H1 (cell line): ENCODE results near the gene FBXO45. TPM values are rescaled to one million over a fixed set of nuclear protein-coding genes. Genes with fewer than 3 reads are reported as not detected.

Experiments used
- CTCF ChIA-PET: fragments of 300-600 bp; sonication (Branson Sonifier 250); formaldehyde crosslinking; loops from one replicate; lab custom pipeline; 2021; ENCODE audit not compliant: partially characterized antibody; lab: Charles Lee
- POLR2A ChIA-PET: fragments of 300-600 bp; sonication (Branson Sonifier 250); formaldehyde crosslinking; loops from one replicate; lab custom pipeline; 2021; ENCODE audit warnings: inconsistent platforms; ENCODE audit not compliant: partially characterized antibody; lab: Charles Lee
- DNase-seq, 2 experiments: peaks; one replicate each; pipeline versions ENCODE4 v3.0.0 to v3.0.0-alpha.2; 2010 to 2022; ENCODE audit warnings: low spot score in 2 of 2, low read depth in 1 of 2, mixed read lengths in 1 of 2
- FAIRE-seq: peaks from 2 replicates; lab custom pipeline; 2011; peaks lifted over from hg19 to GRCh38; lab: Jason Lieb, UNC
- H2AFZ ChIP-seq: 2 replicates; pipeline ENCODE4 v1.8.1; 2012; ENCODE audit warnings: low read length, inconsistent platforms
- H2AK5ac ChIP-seq: 2 replicates; pipeline ENCODE4 v1.6.1; 2013; ENCODE audit warnings: low read depth, low read length
- H2BK120ac ChIP-seq: replicated peaks from 2 replicates; pipeline ENCODE3; 2013; ENCODE audit warnings: low read depth, low read length, inconsistent platforms
- H2BK12ac ChIP-seq: 2 replicates; pipeline ENCODE4 v1.6.1; 2013; ENCODE audit warnings: low read depth, low read length
- H2BK15ac ChIP-seq: 2 replicates; pipeline ENCODE4 v1.6.1; 2013; ENCODE audit warnings: low read length
- H2BK20ac ChIP-seq: 2 replicates; pipeline ENCODE4 v1.6.1; 2013; ENCODE audit warnings: low read length
- H2BK5ac ChIP-seq: 2 replicates; pipeline ENCODE4 v1.6.1; 2013; ENCODE audit warnings: low read depth, low read length
- H3K14ac ChIP-seq: 2 replicates; pipeline ENCODE4 v1.6.1; 2013; ENCODE audit warnings: inconsistent platforms; ENCODE audit not compliant: insufficient read length
- H3K18ac ChIP-seq: 2 replicates; pipeline ENCODE4 v1.6.1; 2013; ENCODE audit warnings: low read length; ENCODE audit errors: extremely low read depth
- H3K23ac ChIP-seq: 2 replicates; pipeline ENCODE4 v1.6.1; 2013; ENCODE audit warnings: inconsistent platforms; ENCODE audit not compliant: insufficient read length
- H3K23me2 ChIP-seq: 2 replicates; pipeline ENCODE4 v1.6.1; 2013; ENCODE audit warnings: low read depth, low read length
- H3K27ac ChIP-seq: 2 replicates; pipeline ENCODE4 v1.6.1; 2011; ENCODE audit warnings: low read depth, low read length, inconsistent platforms
- H3K27me3 ChIP-seq, 4 experiments: replicated peaks in 1 of 4; 1 replicate in 1 of 4; 2 replicates in 3 of 4; pipeline versions ENCODE4 v1.6.1 to v1.8.1; 2011 to 2013; ENCODE audit warnings: low read length in 3 of 4, mild to moderate bottlenecking in 3 of 4, inconsistent platforms in 2 of 4, mixed read lengths in 2 of 4, moderate library complexity in 1 of 4; ENCODE audit not compliant: control insufficient read depth in 3 of 4, insufficient read depth in 3 of 4; ENCODE audit errors: extremely low read depth in 1 of 4
- H3K36me3 ChIP-seq, 4 experiments: 2 replicates each; pipeline versions ENCODE4 v1.6.1 to v1.8.1; 2011 to 2013; ENCODE audit warnings: mild to moderate bottlenecking in 4 of 4, low read length in 3 of 4, moderate library complexity in 2 of 4, control low read depth in 1 of 4, inconsistent platforms in 1 of 4; ENCODE audit not compliant: insufficient read depth in 4 of 4, control insufficient read depth in 2 of 4
- H3K4ac ChIP-seq: replicated peaks from 2 replicates; pipeline ENCODE3; 2013; ENCODE audit warnings: low read length, low read depth, mixed read lengths, inconsistent platforms; ENCODE audit not compliant: insufficient read length
- H3K4me1 ChIP-seq, 4 experiments: replicated peaks in 1 of 4; 1 replicate in 1 of 4; 2 replicates in 3 of 4; pipeline versions ENCODE4 v1.6.1 to v1.8.1; 2011 to 2013; ENCODE audit warnings: low read length in 3 of 4, inconsistent platforms in 2 of 4, mixed read lengths in 1 of 4; ENCODE audit not compliant: insufficient read depth in 4 of 4, control insufficient read depth in 3 of 4
- H3K4me2 ChIP-seq, 2 experiments: 2 replicates each; pipeline versions ENCODE4 v1.6.1 to v1.8.1; 2011 to 2013; ENCODE audit warnings: low read depth in 2 of 2, low read length in 2 of 2, control low read depth in 1 of 2, inconsistent platforms in 1 of 2, mild to moderate bottlenecking in 1 of 2; ENCODE audit not compliant: insufficient read depth in 1 of 2
- H3K4me3 ChIP-seq, 4 experiments: fragments of 200-600, 300-600 bp in 1 of 4; sonication (generic), shearing (Covaris generic), sonication (Bioruptor Twin) in 1 of 4; 2 replicates each; pipeline versions ENCODE4 v1.5.1 to v1.8.1; 2011 to 2016; ENCODE audit warnings: low read length in 4 of 4, low read depth in 3 of 4, control low read depth in 2 of 4, inconsistent platforms in 2 of 4, mild to moderate bottlenecking in 2 of 4, mixed read lengths in 1 of 4, moderate library complexity in 1 of 4; ENCODE audit not compliant: insufficient read depth in 2 of 4; ENCODE audit errors: extremely low read depth in 1 of 4
- H3K56ac ChIP-seq: replicated peaks from 2 replicates; pipeline ENCODE3; 2013; ENCODE audit warnings: low read depth, mild to moderate bottlenecking, mixed read lengths, low read length, inconsistent platforms; ENCODE audit not compliant: insufficient read length
- H3K79me1 ChIP-seq: 2 replicates; pipeline ENCODE4 v1.6.1; 2013; ENCODE audit warnings: low read depth, low read length, control low read depth
- H3K79me2 ChIP-seq, 2 experiments: 2 replicates each; pipeline versions ENCODE4 v1.6.1 to v1.8.1; 2012 to 2013; ENCODE audit warnings: low read length in 2 of 2, mild to moderate bottlenecking in 2 of 2, inconsistent platforms in 1 of 2; ENCODE audit not compliant: insufficient read depth in 2 of 2, control insufficient read depth in 1 of 2
- H3K9ac ChIP-seq, 4 experiments: replicated peaks in 1 of 4; 1 replicate in 1 of 4; 2 replicates in 3 of 4; pipeline versions ENCODE4 v1.6.1 to v1.8.1; 2011 to 2013; ENCODE audit warnings: low read depth in 3 of 4, low read length in 3 of 4, control low read depth in 2 of 4, mild to moderate bottlenecking in 2 of 4, moderate library complexity in 2 of 4, inconsistent platforms in 1 of 4; ENCODE audit errors: extremely low read depth in 1 of 4
- H3K9me3 ChIP-seq, 2 experiments: 2 replicates each; pipeline versions ENCODE4 v1.6.1 to v1.8.1; 2012 to 2013; ENCODE audit warnings: mild to moderate bottlenecking in 2 of 2, moderate library complexity in 2 of 2, control low read depth in 1 of 2, inconsistent platforms in 1 of 2, low read depth in 1 of 2, low read length in 1 of 2, mixed read lengths in 1 of 2; ENCODE audit not compliant: insufficient read depth in 2 of 2
- H4K20me1 ChIP-seq, 2 experiments: replicated peaks in 1 of 2; 2 replicates each; pipeline versions ENCODE3 to v1.8.1; 2011 to 2013; ENCODE audit warnings: inconsistent platforms in 2 of 2, low read length in 2 of 2, mild to moderate bottlenecking in 1 of 2; ENCODE audit not compliant: insufficient read depth in 2 of 2, control insufficient read depth in 1 of 2
- H4K5ac ChIP-seq: 2 replicates; pipeline ENCODE4 v1.6.1; 2013; ENCODE audit warnings: low read length, low read depth, mixed read lengths, inconsistent platforms; ENCODE audit not compliant: insufficient read length
- H4K8ac ChIP-seq: 2 replicates; pipeline ENCODE4 v1.8.0; 2013; ENCODE audit warnings: mild to moderate bottlenecking, moderate library complexity, low read length, inconsistent platforms; ENCODE audit not compliant: insufficient read depth; ENCODE audit errors: extremely low read depth
- H4K91ac ChIP-seq: replicated peaks from 2 replicates; pipeline ENCODE3; 2013; ENCODE audit warnings: low read length, mixed read lengths, inconsistent platforms; ENCODE audit not compliant: insufficient read length
- CBX5 ChIP-seq: fragments of 300-800, 300-1000 bp; sonication (generic); IDR thresholded peaks from 2 replicates; pipeline ENCODE4 v1.7.1; 2016; ENCODE audit warnings: antibody characterized with exemption, low read length, low read depth
- EP300 ChIP-seq, 2 experiments: IDR thresholded peaks; 1 replicate in 1 of 2; 2 replicates in 1 of 2; pipeline ENCODE4 v1.6.1; 2011 to 2012; ENCODE audit warnings: low read depth in 2 of 2, low read length in 2 of 2, mild to moderate bottlenecking in 2 of 2, borderline replicate concordance in 1 of 2, inconsistent platforms in 1 of 2, moderate library complexity in 1 of 2
- HDAC2 ChIP-seq, 2 experiments: fragments of 300-600 bp in 1 of 2; sonication (generic) in 1 of 2; IDR thresholded peaks; 2 replicates each; pipeline ENCODE4 v1.6.1; 2011 to 2012; ENCODE audit warnings: low read depth in 2 of 2, low read length in 2 of 2, mild to moderate bottlenecking in 2 of 2, moderate library complexity in 2 of 2, borderline replicate concordance in 1 of 2, inconsistent platforms in 1 of 2
- KDM1A ChIP-seq: fragments of 200-600, 300-600 bp; sonication (generic); IDR thresholded peaks from 2 replicates; pipeline ENCODE4 v1.7.1; 2016; ENCODE audit warnings: mild to moderate bottlenecking, low read length, borderline replicate concordance
- RBBP5 ChIP-seq: IDR thresholded peaks from 2 replicates; pipeline ENCODE4 v1.7.1; 2012; ENCODE audit warnings: low read depth, mild to moderate bottlenecking, inconsistent platforms, low read length, moderate library complexity, borderline replicate concordance
- RNF2 ChIP-seq: fragments of 200-900, 300-1000 bp; sonication (generic); IDR thresholded peaks from 2 replicates; pipeline ENCODE4 v1.7.1; 2016; ENCODE audit warnings: borderline replicate concordance, low read depth, mild to moderate bottlenecking, antibody characterized with exemption, low read length; ENCODE audit not compliant: poor library complexity, severe bottlenecking; ENCODE audit errors: missing control alignments
- SIN3A ChIP-seq, 2 experiments: IDR thresholded peaks in 1 of 2; conservative IDR thresholded peaks in 1 of 2; 2 replicates each; pipeline ENCODE4 v1.6.1; 2011 to 2012; ENCODE audit warnings: low read length in 2 of 2, improper control_type of control experiment in 1 of 2, low read depth in 1 of 2, mild to moderate bottlenecking in 1 of 2
- SUZ12 ChIP-seq: fragments of 200-600 bp; sonication (generic); IDR thresholded peaks from 2 replicates; pipeline ENCODE4 v1.6.1; 2012; ENCODE audit warnings: mild to moderate bottlenecking, inconsistent platforms, low read length, moderate library complexity, mixed read lengths
- TAF1 ChIP-seq: IDR thresholded peaks from 2 replicates; pipeline ENCODE4 v1.6.1; 2011; ENCODE audit warnings: mild to moderate bottlenecking, low read depth, low read length
- USF2 ChIP-seq: IDR thresholded peaks from 2 replicates; pipeline ENCODE4 v1.6.1; 2011; ENCODE audit warnings: low read length, improper control_type of control experiment
- YY1 ChIP-seq: IDR thresholded peaks from 2 replicates; pipeline ENCODE4 v1.6.1; 2011; ENCODE audit warnings: low read depth, mild to moderate bottlenecking, low read length
- WGBS, 2 experiments: shearing (Covaris generic) in 1 of 2; methylation state at CpG; one replicate each; pipeline versions ENCODE4 v1.1.6 to v1.1.7; 2013 to 2015; ENCODE audit warnings: low lambda C conversion rate in 2 of 2, mixed read lengths in 2 of 2, inconsistent platforms in 1 of 2, low coverage in 1 of 2, missing lambda C conversion rate in 1 of 2; ENCODE audit not compliant: insufficient replicate concordance in 2 of 2, insufficient coverage in 1 of 2, insufficient read length in 1 of 2; ENCODE audit errors: extremely low coverage in 1 of 2, missing lambda C conversion rate in 1 of 2; 5-methylcytosine and 5-hydroxymethylcytosine counted together
- polyA plus RNA-seq, 7 experiments: library from polyadenylated mRNA; depleted of rRNA in 3 of 7; stranded (reverse) in 5 of 7; unstranded in 2 of 7; fragments of >200 nt in 5 of 7; fragments of 200-250 nt in 2 of 7; gene quantifications; 1 replicate in 5 of 7; 2 replicates in 1 of 7; 4 replicates in 1 of 7; pipeline versions ENCODE4 v1.2.1 to v1.2.3, GENCODE V29; 2011 to 2013; ENCODE audit warnings: missing spikeins in 2 of 7, mixed read lengths in 2 of 7
- total RNA-seq: library from RNA; stranded (reverse); fragmentation: NEBNext Ultra II Directional; extraction: Animal tissue kit (Norgen Biotek cat#: 25700); gene quantifications from 2 replicates; pipeline ENCODE4 v1.2.1, GENCODE V29; 2021

The FBXO45 gene
- total and polyA plus RNA-seq, 2 of the 8 experiments (the other 6 are each of a cell fraction or from before 2014, with no cell fraction given) = 5.2 to 19.4 TPM

- peaks cover 5 to 17% (median 12%) of the 10 kb centered on the region in 4 experiments for H3K4me1 ChIP-seq
- no peaks in the 10 kb centered on the region for H3K9me3 ChIP-seq
- ChIA-PET POLR2A (interaction anchor here (1.0 to 5.9 kb wide), 2 partner anchors 11 to 20 kb away, joined by 3 to 36 read pairs; partner anchors contain the start of gene NRROS), CTCF (interaction anchor here (0.9 to 1.5 kb wide), 3 partner anchors 9 to 64 kb away, joined by 3 to 4 read pairs (median 3); no protein-coding TSS in a partner anchor)
- H3K14ac ChIP-seq = no peak overlapping the region
- no peak overlapping the region for H3K4me3 ChIP-seq
- DNase-seq = no peak
- H4K20me1 ChIP-seq = no peaks in the 10 kb centered on the region
- H2BK5ac ChIP-seq = no peak overlapping the region
- H2AFZ ChIP-seq = no peak overlapping the region
- no peak overlapping the region for H3K27ac ChIP-seq
- no peaks in the 10 kb centered on the region for H3K27me3 ChIP-seq
- no peak overlapping the region for H4K91ac ChIP-seq
- H3K4me2 ChIP-seq = no peak overlapping the region
- no peaks in the 10 kb centered on the region for H3K36me3 ChIP-seq
- H3K4ac ChIP-seq = no peak overlapping the region
- no peak overlapping the region for H3K18ac ChIP-seq
- FAIRE-seq = no peak
- no peak overlapping the region for H3K23ac ChIP-seq
- no peak overlapping the region for H2BK12ac ChIP-seq
- H4K5ac ChIP-seq = no peak overlapping the region
- WGBS, 2 experiments = 95% methylated on average over 2 of the region's 2 CpGs; no CpG with 5 or more reads in 1 of the 2 experiments
- H2AK5ac ChIP-seq = no peak overlapping the region
- H2BK20ac ChIP-seq = no peak overlapping the region
- no peaks in the 10 kb centered on the region; the same call in 1 of the 2 replicates for H3K79me1 ChIP-seq
- no peak overlapping the region for H2BK120ac ChIP-seq
- H3K9ac ChIP-seq = no peak overlapping the region
- H2BK15ac ChIP-seq = no peak overlapping the region
- no peaks in the 10 kb centered on the region for H3K79me2 ChIP-seq
- no peak overlapping the region for H3K56ac ChIP-seq
- no peak overlapping the region for H4K8ac ChIP-seq
- H3K23me2 ChIP-seq = peaks cover 6% of the 10 kb centered on the region
- TF ChIP-seq SUZ12 = no peak
- no peak for TF ChIP-seq KDM1A
- TF ChIP-seq SIN3A (conservative IDR thresholded peaks at IDR 0.05 in 1 of 2, IDR thresholded peaks at IDR 0.05 in 1 of 2; ENCODE audit: low read depth in 1 of 2, low read length in 2 of 2) = no peak
- TF ChIP-seq USF2 = no peak
- TF ChIP-seq RBBP5 = no peak
- no peak for TF ChIP-seq HDAC2 (IDR thresholded peaks at IDR 0.05; ENCODE audit: borderline replicate concordance in 1 of 2, low read depth in 2 of 2, low read length in 2 of 2)
- no peak for TF ChIP-seq CBX5
- no peak for TF ChIP-seq TAF1
- TF ChIP-seq YY1 = no peak
- no peak for TF ChIP-seq RNF2
- TF ChIP-seq EP300 (IDR thresholded peaks at IDR 0.05; ENCODE audit: borderline replicate concordance in 1 of 2, low read depth in 2 of 2, low read length in 2 of 2) = no peak
Measured at GRCh38 chr3:196629228-196629627, 60.8 kb downstream of the FBXO45 start.
